C4-2B (cell line): ENCODE measurements around the gene PSMB9.

Experiments used
- ZFX ChIP-seq: fragments of 450-650 bp; IDR thresholded peaks from 2 replicates; pipeline ENCODE4 v1.6.1; 2017
- TF ChIP-seq, protein P1 (sequence below): fragments of 450-650 bp; conservative IDR thresholded peaks from 2 replicates; pipeline ENCODE4 v1.5.1; 2017; ENCODE audit warnings: mild to moderate bottlenecking

- TF ChIP-seq, protein P1, sequence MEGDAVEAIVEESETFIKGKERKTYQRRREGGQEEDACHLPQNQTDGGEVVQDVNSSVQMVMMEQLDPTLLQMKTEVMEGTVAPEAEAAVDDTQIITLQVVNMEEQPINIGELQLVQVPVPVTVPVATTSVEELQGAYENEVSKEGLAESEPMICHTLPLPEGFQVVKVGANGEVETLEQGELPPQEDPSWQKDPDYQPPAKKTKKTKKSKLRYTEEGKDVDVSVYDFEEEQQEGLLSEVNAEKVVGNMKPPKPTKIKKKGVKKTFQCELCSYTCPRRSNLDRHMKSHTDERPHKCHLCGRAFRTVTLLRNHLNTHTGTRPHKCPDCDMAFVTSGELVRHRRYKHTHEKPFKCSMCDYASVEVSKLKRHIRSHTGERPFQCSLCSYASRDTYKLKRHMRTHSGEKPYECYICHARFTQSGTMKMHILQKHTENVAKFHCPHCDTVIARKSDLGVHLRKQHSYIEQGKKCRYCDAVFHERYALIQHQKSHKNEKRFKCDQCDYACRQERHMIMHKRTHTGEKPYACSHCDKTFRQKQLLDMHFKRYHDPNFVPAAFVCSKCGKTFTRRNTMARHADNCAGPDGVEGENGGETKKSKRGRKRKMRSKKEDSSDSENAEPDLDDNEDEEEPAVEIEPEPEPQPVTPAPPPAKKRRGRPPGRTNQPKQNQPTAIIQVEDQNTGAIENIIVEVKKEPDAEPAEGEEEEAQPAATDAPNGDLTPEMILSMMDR, result no peak
- TF ChIP-seq ZFX, result no peak
These were observed 24.0 kb upstream of the PSMB9 start for GRCh38 chr6:32830017-32830416.
